H1 (cell line): ENCODE data around the gene NUDT19. TPM values are rescaled to one million over a fixed set of nuclear protein-coding genes. Genes with fewer than 3 reads are reported as not detected.

ENCODE experiments used
- BACH1 ChIP-seq: IDR thresholded peaks from 2 replicates; pipeline ENCODE4 v1.6.1; 2012; ENCODE audit warnings: low read length, improper control_type of control experiment
- CBX5 ChIP-seq: fragments of 300-800, 300-1000 bp; sonication (generic); IDR thresholded peaks from 2 replicates; pipeline ENCODE4 v1.7.1; 2016; ENCODE audit warnings: antibody characterized with exemption, low read length, low read depth
- CEBPB ChIP-seq: IDR thresholded peaks from 2 replicates; pipeline ENCODE4 v1.6.1; 2012; ENCODE audit warnings: low read depth, low read length
- CHD1 ChIP-seq: IDR thresholded peaks from 2 replicates; pipeline ENCODE4 v1.6.1; 2012; ENCODE audit warnings: low read depth, low read length, improper control_type of control experiment
- GTF2F1 ChIP-seq: IDR thresholded peaks from 2 replicates; pipeline ENCODE4 v1.6.1; 2012; ENCODE audit warnings: low read depth, low read length, improper control_type of control experiment, borderline replicate concordance
- SIN3A ChIP-seq, 2 experiments: IDR thresholded peaks in 1 of 2; conservative IDR thresholded peaks in 1 of 2; 2 replicates each; pipeline ENCODE4 v1.6.1; 2011 to 2012; ENCODE audit warnings: low read length in 2 of 2, improper control_type of control experiment in 1 of 2, low read depth in 1 of 2, mild to moderate bottlenecking in 1 of 2
- SIRT6 ChIP-seq: IDR thresholded peaks from one replicate; pipeline ENCODE4 v1.7.1; 2012; ENCODE audit warnings: low read length, inconsistent platforms
- TAF1 ChIP-seq: IDR thresholded peaks from 2 replicates; pipeline ENCODE4 v1.6.1; 2011; ENCODE audit warnings: mild to moderate bottlenecking, low read depth, low read length
- polyA plus RNA-seq, 7 experiments: library from polyadenylated mRNA; depleted of rRNA in 3 of 7; stranded (reverse) in 5 of 7; unstranded in 2 of 7; fragments of >200 nt in 5 of 7; fragments of 200-250 nt in 2 of 7; gene quantifications; 1 replicate in 5 of 7; 2 replicates in 1 of 7; 4 replicates in 1 of 7; pipeline versions ENCODE4 v1.2.1 to v1.2.3, GENCODE V29; 2011 to 2013; ENCODE audit warnings: missing spikeins in 2 of 7, mixed read lengths in 2 of 7
- total RNA-seq: library from RNA; stranded (reverse); fragmentation: NEBNext Ultra II Directional; extraction: Animal tissue kit (Norgen Biotek cat#: 25700); gene quantifications from 2 replicates; pipeline ENCODE4 v1.2.1, GENCODE V29; 2021
- TF ChIP-seq, protein P1 (sequence below): fragments of 300-600 bp; sonication (generic); IDR thresholded peaks from 2 replicates; pipeline ENCODE4 v1.7.1; 2012; ENCODE audit warnings: low read length, moderate library complexity, mild to moderate bottlenecking, inconsistent platforms; ENCODE audit not compliant: insufficient replicate concordance
- TF ChIP-seq, protein P2 (sequence below): IDR thresholded peaks from 2 replicates; pipeline ENCODE4 v1.6.1; 2011; ENCODE audit warnings: low read depth, mild to moderate bottlenecking, low read length; ENCODE audit not compliant: insufficient read depth

NUDT19 gene
- total and polyA plus RNA-seq, 2 of the 8 experiments (the other 6 are each of a cell fraction or from before 2014, with no cell fraction given) = 2.0 to 3.3 TPM

DNA sequence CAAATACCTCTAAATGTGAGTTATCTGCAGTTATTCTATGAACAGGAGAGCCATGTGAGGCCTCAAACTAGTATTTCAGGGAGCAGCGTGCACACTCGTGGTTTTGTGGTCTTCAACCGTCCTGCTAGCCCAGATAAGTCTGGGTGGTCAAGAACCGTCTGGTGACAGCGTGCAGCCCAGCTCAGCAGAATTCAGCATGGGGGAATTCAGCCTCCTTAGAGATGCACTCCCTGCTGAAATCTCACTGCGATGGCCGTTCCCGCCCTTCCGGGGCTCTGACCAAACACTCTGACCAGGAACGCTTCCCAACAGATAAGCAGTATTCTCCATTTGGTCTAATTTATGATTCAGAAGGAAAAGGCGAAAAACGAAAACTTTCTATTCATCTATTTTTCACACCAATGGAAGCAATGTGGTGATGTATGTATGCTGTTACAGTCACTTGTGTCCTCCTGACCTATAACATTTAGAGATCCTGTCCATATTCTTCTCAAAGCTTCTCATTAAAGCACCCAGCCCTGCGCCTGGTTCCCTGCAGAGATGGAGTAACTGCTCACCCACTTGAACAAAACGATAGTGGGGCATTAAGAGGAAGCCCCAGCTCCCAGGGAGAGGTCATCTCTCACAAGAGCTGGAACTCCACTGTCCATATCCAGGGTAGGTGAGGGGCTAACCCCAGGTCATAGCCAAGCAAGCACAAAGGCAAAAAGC lies 19.6 kb upstream of the NUDT19 start (continued):
- TF ChIP-seq, protein P1, sequence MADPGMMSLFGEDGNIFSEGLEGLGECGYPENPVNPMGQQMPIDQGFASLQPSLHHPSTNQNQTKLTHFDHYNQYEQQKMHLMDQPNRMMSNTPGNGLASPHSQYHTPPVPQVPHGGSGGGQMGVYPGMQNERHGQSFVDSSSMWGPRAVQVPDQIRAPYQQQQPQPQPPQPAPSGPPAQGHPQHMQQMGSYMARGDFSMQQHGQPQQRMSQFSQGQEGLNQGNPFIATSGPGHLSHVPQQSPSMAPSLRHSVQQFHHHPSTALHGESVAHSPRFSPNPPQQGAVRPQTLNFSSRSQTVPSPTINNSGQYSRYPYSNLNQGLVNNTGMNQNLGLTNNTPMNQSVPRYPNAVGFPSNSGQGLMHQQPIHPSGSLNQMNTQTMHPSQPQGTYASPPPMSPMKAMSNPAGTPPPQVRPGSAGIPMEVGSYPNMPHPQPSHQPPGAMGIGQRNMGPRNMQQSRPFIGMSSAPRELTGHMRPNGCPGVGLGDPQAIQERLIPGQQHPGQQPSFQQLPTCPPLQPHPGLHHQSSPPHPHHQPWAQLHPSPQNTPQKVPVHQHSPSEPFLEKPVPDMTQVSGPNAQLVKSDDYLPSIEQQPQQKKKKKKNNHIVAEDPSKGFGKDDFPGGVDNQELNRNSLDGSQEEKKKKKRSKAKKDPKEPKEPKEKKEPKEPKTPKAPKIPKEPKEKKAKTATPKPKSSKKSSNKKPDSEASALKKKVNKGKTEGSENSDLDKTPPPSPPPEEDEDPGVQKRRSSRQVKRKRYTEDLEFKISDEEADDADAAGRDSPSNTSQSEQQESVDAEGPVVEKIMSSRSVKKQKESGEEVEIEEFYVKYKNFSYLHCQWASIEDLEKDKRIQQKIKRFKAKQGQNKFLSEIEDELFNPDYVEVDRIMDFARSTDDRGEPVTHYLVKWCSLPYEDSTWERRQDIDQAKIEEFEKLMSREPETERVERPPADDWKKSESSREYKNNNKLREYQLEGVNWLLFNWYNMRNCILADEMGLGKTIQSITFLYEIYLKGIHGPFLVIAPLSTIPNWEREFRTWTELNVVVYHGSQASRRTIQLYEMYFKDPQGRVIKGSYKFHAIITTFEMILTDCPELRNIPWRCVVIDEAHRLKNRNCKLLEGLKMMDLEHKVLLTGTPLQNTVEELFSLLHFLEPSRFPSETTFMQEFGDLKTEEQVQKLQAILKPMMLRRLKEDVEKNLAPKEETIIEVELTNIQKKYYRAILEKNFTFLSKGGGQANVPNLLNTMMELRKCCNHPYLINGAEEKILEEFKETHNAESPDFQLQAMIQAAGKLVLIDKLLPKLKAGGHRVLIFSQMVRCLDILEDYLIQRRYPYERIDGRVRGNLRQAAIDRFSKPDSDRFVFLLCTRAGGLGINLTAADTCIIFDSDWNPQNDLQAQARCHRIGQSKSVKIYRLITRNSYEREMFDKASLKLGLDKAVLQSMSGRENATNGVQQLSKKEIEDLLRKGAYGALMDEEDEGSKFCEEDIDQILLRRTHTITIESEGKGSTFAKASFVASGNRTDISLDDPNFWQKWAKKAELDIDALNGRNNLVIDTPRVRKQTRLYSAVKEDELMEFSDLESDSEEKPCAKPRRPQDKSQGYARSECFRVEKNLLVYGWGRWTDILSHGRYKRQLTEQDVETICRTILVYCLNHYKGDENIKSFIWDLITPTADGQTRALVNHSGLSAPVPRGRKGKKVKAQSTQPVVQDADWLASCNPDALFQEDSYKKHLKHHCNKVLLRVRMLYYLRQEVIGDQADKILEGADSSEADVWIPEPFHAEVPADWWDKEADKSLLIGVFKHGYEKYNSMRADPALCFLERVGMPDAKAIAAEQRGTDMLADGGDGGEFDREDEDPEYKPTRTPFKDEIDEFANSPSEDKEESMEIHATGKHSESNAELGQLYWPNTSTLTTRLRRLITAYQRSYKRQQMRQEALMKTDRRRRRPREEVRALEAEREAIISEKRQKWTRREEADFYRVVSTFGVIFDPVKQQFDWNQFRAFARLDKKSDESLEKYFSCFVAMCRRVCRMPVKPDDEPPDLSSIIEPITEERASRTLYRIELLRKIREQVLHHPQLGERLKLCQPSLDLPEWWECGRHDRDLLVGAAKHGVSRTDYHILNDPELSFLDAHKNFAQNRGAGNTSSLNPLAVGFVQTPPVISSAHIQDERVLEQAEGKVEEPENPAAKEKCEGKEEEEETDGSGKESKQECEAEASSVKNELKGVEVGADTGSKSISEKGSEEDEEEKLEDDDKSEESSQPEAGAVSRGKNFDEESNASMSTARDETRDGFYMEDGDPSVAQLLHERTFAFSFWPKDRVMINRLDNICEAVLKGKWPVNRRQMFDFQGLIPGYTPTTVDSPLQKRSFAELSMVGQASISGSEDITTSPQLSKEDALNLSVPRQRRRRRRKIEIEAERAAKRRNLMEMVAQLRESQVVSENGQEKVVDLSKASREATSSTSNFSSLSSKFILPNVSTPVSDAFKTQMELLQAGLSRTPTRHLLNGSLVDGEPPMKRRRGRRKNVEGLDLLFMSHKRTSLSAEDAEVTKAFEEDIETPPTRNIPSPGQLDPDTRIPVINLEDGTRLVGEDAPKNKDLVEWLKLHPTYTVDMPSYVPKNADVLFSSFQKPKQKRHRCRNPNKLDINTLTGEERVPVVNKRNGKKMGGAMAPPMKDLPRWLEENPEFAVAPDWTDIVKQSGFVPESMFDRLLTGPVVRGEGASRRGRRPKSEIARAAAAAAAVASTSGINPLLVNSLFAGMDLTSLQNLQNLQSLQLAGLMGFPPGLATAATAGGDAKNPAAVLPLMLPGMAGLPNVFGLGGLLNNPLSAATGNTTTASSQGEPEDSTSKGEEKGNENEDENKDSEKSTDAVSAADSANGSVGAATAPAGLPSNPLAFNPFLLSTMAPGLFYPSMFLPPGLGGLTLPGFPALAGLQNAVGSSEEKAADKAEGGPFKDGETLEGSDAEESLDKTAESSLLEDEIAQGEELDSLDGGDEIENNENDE = no peak
- TF ChIP-seq, protein P2, sequence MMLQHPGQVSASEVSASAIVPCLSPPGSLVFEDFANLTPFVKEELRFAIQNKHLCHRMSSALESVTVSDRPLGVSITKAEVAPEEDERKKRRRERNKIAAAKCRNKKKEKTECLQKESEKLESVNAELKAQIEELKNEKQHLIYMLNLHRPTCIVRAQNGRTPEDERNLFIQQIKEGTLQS = no peak
- TF ChIP-seq CEBPB = no peak
- no peak for TF ChIP-seq CHD1
- no peak for TF ChIP-seq CBX5
- TF ChIP-seq SIRT6 = no peak
- TF ChIP-seq TAF1 = no peak
- no peak for TF ChIP-seq GTF2F1
- no peak for TF ChIP-seq SIN3A (conservative IDR thresholded peaks at IDR 0.05 in 1 of 2, IDR thresholded peaks at IDR 0.05 in 1 of 2; ENCODE audit: low read depth in 1 of 2, low read length in 2 of 2)
- no peak for TF ChIP-seq BACH1
